C4-2B (cell line): ENCODE measurements around the gene CYP26B1.

Experiments
- H3K27ac ChIP-seq: fragments of 450-650 bp; 2 replicates; pipeline ENCODE4 v1.5.1; 2017
- CTCF ChIP-seq: fragments of 450-650 bp; conservative IDR thresholded peaks from 2 replicates; pipeline ENCODE4 v1.5.1; 2017; ENCODE audit warnings: mild to moderate bottlenecking
- ZFX ChIP-seq: fragments of 450-650 bp; IDR thresholded peaks from 2 replicates; pipeline ENCODE4 v1.6.1; 2017

The CYP26B1 gene

DNA sequence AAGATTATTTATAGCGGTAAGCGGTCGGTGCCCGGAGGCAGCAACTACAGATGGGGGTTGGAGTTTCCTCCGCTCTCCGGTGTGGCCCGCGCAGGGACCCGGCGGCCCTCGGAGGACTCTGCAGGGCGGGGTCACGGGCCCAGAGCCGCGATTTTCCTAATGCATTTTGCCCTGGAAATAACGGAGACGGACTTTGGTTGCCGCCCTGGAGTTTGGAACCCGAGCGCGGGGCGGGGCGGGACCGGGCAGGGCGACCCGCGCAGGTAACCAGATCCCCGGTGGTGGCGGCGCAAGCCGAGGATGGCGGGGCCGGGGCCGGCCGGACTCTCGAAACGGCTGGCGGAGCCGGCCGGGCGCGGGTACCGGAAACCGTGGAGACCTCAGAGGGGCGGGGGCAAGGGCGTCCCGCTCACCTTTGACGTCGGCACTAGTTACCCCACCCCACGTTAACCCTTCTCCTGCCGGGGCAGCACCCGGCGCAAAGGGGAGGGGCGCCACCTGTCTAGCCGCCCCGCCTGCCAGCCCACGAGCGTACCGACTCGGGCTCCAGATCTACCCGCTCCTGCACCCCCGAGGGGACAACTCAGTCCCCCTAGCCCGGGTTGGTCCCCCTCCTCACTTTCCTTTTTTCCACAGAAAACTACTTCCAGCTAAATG lies 2.9 kb downstream of the CYP26B1 start:
- no peak overlapping the region for H3K27ac ChIP-seq
- TF ChIP-seq ZFX: no peak
- no peak for TF ChIP-seq CTCF

DNA sequence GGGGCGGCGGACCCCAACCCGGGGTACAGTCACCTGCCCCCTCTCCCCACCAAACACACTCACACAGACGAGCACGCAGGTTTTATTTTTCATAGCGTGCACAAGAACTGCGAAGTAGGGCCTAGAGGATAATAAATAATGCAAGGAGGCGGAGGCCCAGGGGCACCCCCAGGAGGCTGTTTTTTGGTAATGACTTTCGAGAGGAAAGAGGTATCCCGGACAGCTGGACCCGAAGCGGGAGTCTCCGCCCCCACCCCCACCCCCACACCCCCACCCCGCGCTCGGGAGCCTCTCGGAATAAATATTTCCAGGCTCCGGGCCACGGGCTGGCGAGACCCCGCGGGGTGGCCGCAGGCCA lies 3.4 kb downstream of the CYP26B1 start:
- TF ChIP-seq CTCF (no peak), ZFX (no peak)
- H3K27ac ChIP-seq: no peak overlapping the region

DNA sequence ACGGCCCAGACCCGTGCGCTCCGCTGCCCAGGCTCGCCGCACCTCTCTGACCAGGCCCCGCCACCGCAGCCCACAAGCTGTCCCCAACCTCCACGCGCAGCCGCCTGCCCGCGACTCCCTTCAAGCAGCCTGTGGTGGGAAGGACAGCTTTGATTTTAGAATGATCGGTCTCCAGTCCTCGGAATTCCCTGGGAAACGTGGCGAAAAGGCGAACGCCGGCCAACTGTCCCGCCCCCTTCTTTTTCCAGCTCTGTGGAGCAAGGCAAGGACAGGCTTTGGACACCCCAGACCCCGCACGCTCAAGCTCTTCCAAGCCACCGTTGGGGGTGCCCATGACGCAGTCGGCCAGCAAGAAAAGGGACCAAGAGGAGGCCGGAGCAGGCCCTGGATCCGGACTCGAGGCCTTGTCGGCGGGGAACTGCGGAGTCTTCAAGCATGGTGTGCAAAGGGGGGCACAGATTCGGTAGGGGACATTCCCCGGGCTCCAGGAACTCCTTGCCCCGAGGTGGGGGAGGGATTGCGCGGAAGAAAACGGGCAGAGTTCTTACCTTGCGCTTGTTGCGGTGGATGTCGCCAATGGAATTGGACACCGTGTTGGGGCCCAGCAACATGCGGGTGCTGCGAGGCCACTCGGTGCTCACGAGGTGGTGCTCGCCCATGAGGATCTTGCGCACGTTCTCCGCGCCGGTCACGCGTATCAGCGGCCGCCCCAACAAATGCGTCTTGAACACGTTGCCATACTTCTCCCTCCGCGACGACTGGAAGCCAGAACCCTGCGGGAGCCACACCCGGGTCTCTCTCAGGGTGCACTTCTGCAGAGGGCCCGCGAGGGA lies 4.0 kb downstream of the CYP26B1 start:
- H3K27ac ChIP-seq: no peak overlapping the region
- TF ChIP-seq CTCF: no peak
- no peak for TF ChIP-seq ZFX

GRCh38 chr2:72142570-72143440 lies 4.9 kb downstream of the CYP26B1 start:
- no peak overlapping the region for H3K27ac ChIP-seq
- TF ChIP-seq CTCF (no peak), ZFX (no peak)

DNA sequence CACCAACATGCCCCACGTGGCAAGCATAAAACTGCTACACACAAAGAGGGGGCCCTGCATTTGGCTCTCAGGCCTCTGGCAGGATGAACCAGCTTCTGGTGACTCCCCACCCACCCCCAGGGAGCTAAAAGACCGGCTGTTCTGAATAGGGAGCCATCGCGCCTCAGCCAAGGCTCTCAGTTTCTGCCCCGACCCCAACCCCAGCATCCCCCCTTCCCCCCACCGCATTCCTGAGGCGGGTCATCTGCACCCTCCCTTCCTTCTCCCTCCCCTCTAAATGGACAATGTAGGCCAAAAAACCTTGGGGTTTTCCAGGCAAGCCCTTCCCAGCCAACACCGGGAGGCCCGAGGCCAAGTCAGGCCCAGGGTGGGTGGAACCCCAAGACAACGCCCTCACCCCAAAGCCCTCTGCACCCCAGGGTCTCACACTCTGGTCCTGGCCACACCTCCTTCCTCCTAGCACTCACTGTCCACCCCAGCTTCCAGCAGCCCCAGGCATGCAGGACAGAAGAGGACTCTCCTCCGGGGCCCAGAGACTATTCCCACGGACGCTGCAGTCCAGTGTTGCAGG lies 5.7 kb downstream of the CYP26B1 start:
- TF ChIP-seq CTCF: no peak
- no peak for TF ChIP-seq ZFX
- no peak overlapping the region for H3K27ac ChIP-seq

- TF ChIP-seq ZFX (no peak), CTCF (no peak)
- H3K27ac ChIP-seq: no peak overlapping the region
Observed at GRCh38 chr2:72141032-72141645, 6.5 kb downstream of the CYP26B1 start.
